IPS-NIHi7 (cell line): ENCODE measurements around the gene REEP3.
A peak's percentile ranks its signal among the peaks of the same experiment; 100 is the strongest.
"Not testable (repeated sequence)": the region's sequence is repeated elsewhere in the genome, so short reads cannot be mapped to it uniquely, and the experiment has no call there.

ENCODE experiments used
- DNase-seq: peaks from one replicate; pipeline ENCODE4 v3.0.0; 2012; ENCODE audit warnings: mixed read lengths; ENCODE audit errors: extremely low spot score

REEP3 gene

DNA sequence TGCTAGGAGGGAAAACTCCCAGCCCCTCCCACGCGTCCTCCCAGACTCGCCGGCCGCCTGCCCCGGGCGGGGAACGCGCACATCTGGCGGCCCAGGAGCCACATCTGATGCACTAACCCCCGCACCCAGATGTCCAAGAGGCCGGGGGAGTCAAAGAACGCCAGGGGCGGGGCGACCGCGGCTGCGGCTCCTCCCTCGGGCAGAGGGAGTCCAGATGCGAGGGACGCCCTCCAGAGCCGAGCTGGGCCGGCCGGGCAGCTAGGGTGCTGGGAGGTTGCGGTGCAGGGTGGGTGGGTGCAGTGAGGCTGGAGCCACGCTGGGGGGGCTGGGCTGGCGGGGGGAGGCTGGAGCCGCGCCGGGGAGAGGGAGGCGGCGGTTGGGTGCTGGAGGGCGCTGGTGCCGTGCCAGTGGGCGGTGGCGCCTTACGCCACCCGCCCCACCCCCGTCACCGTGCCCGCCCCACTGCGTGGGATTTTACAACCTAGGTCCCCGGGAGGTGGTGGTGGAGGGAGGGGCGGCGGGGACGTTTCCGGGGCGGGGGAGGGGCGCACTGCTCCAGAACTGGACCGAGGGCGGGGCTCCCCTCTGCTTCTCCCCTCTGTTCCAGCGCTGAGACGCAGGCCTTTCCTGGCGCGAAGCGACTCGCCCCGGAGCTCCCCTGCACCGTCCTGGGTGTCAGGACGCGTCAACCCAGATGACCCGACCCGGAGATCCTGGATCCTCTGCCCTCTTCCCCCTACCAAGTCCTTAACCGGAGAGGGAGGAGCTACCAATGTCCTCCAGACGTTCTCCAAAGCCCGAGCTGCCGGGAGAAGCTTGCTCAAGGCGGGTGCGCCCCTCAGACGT lies 109.1 kb downstream of the REEP3 start:
- peak; percentile 87 for DNase-seq

DNA sequence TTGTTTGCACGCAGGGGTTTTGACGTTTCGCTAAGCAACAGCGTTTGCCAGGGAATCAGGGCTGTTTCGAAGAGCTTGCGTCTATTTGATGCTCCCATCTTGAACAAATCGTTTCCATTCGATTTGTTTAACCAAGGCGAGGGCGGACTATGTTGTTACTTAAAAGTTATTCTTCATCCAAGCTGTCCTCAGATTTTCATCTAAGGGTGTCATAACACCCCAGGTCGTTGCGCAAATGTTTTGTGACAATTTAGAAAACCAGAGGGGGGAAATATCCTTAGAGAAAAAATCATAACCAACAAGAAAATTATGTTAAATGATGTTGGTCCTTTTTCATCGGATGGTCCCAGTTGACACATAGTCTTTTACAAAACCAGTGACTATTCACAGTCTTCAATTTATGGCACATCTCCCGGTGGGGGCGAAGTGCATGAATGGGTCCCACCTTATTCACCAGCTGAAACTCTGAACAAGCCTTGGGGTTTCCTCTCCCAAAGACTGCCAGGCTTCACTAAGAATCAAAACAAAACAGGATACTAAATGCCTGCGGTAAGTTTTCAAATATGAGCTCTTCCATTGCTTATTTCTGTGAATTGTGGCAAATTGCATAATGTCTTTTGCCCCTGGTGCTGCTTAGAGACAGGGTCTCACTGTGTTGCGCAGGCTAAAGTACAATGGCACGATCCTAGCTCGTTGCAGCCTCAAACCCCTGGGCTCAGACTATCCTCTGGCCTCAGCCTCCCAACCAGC lies 109.9 kb downstream of the REEP3 start:
- DNase-seq, result no peak

DNA sequence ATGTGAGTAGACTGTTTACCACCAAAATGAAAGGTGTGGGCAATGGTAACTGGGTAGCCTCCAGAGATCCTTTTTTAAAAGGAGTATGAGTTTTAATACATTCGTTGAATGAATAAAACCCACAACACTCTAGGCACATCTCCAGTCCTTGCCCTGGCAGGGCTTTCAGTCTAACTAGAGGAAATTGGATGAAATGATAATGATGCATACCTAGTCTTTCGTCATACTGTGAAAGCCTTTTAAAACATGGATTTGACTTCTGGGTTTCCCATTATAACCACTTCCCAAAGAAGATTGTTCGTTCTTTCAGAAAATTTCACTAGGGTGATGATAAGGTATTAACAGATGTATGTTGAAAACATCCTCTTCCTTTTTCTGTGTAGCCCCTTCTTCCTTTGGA lies 110.8 kb downstream of the REEP3 start:
- no peak for DNase-seq

- peak; percentile 59 for DNase-seq
Measured at GRCh38 chr10:63633677-63634487, 112.7 kb downstream of the REEP3 start.

GRCh38 chr10:63634488-63635065 lies 113.4 kb downstream of the REEP3 start:
- DNase-seq, result no peak

DNA sequence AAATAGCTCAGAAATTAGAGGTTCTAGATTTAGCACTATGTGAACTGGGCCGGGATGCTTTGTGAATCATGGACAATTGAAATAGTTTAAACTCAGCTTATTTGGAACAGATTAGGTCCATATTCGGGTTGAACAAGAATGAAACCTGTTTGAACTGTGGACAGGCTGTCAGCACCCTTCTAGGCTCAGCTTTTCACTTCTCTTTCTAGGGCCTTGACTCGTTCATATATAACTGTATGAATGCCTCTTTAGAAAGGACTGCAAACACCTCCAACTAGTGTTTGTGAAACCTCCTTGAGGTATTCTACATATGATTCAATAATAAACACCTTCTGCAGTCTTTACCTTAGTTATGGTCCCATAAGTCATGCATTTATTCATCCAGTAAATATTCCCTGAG lies 115.6 kb downstream of the REEP3 start:
- DNase-seq, result no peak

DNA sequence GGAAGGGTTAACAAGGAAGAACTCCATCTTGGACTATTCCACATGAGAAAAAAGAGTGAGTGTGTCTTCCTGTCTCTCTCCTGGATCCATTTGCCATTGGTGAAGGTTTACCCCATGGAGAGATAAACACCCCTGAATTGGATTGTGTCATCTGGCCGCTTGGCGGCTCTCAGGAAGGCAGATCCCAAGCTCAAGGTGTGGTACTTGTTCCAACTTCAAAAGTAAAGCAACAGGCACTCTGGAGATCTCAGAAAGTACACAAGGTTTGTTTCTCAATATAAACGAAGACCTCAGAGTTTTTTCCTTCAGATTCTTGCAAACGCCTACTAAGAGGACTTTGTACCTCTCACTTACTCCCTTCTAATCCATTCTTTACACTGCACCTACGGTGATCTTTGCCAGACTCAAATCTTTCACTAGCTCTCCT lies 116.7 kb downstream of the REEP3 start:
- no peak for DNase-seq

DNA sequence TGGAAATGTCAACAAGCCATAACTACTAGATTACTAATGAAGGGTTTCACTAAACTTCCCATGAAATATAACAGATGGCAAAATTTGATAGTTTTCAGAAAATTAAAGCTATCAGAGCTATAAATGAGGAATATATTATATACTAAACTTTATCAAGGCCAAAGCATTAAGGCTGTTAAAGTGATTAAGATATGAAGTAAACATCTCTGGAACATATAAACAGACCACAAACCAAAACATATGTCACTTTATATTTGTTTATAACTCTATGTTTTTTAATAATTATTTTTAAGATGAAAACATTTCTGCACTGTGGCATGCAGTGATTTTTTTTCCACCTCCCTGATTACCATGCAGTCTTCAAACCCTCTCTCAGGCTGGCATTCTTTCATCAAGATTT lies 120.2 kb downstream of the REEP3 start:
- no peak for DNase-seq

DNA sequence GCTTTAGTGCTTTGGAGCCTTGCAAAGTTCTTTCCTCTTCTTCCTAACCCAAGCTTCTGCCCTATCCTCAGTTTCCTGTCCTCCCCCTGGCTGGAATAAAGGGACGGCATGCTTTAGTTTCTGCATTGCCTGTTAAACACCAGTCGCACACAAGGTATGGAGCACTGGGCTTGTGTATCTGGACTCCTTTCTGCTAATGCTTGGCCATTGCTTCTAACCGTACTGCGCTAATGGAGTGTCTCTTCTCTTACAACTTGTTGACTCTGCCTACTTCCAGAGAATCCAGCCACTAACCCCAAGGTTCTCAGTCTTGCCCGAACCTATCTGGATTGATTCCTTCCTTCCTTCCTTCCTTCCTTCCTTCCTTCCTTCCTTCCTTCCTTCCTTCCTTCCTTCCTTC lies 120.6 kb downstream of the REEP3 start:
- no peak for DNase-seq

- DNase-seq, result no peak
Measured at GRCh38 chr10:63642808-63643207, 121.6 kb downstream of the REEP3 start.

GRCh38 chr10:63644418-63645142 lies 123.4 kb downstream of the REEP3 start:
- no peak for DNase-seq

GRCh38 chr10:63645195-63645594 lies 124.0 kb downstream of the REEP3 start:
- no peak for DNase-seq

GRCh38 chr10:63646491-63646890 lies 125.3 kb downstream of the REEP3 start:
- no peak for DNase-seq

- DNase-seq, result no peak
Measured at GRCh38 chr10:63651864-63652263, 130.7 kb downstream of the REEP3 start.

- no peak for DNase-seq
Measured at GRCh38 chr10:63653747-63654146, 132.5 kb downstream of the REEP3 start.

- DNase-seq, result no peak
Measured at GRCh38 chr10:63657761-63658160, 136.6 kb downstream of the REEP3 start.

GRCh38 chr10:63660941-63661340 lies 139.7 kb downstream of the REEP3 start:
- DNase-seq, result not testable (repeated sequence)

- no peak for DNase-seq
Measured at GRCh38 chr10:63661347-63661746, 140.1 kb downstream of the REEP3 start.

GRCh38 chr10:63664341-63664885 lies 143.2 kb downstream of the REEP3 start:
- no peak for DNase-seq

DNA sequence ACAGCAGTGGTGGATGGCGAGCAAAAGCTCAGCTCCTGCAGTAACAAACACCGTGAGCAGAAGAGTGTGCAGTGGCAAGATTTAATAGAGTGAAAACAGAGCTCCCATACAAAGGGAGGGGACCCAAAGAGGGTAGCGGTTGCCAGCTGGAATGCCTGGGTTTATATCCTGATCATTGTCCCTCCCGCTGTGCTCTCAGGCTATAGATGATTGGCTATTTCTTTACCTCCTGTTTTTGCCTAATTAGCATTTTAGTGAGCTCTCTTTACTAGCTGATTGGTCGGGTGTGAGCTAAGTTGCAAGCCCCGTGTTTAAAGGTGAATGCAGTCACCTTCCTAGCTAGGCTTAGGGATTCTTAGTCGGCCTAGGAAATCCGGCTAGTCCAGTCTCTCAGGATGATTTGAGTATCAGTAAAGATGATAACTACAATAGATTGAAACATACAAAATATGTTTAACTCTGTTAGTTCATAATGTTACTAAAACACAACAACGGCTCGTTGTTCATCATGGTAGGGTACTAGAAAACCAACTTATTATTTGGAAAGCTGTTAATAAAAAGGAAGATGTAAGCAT lies 143.9 kb downstream of the REEP3 start:
- DNase-seq, result not testable (repeated sequence)
